GM23248 (cell line): ENCODE results near the gene GHRL.

ENCODE experiments used
- EZH2 ChIP-seq: fragments of 200-600 bp; sonication (generic); IDR thresholded peaks from 2 replicates; pipeline ENCODE4 v1.6.1; 2018; ENCODE audit warnings: antibody characterized with exemption, mild to moderate bottlenecking; ENCODE audit not compliant: insufficient read depth, poor library complexity, severe bottlenecking
- EZH2phosphoT487 ChIP-seq: fragments of 200-600 bp; sonication (generic); IDR thresholded peaks from 2 replicates; pipeline ENCODE4 v1.6.1; 2018; ENCODE audit warnings: antibody characterized with exemption, moderate library complexity, mild to moderate bottlenecking, low read depth; ENCODE audit not compliant: insufficient read depth

- TF ChIP-seq EZH2phosphoT487 (no peak), EZH2 (no peak)
Measured at GRCh38 chr3:10340476-10340875, 47.7 kb upstream of the GHRL start.
